ENCODE measurements around the gene PBX3.
A peak's percentile ranks its signal among the peaks of the same experiment; 100 is the strongest.

Gene PBX3

DNA sequence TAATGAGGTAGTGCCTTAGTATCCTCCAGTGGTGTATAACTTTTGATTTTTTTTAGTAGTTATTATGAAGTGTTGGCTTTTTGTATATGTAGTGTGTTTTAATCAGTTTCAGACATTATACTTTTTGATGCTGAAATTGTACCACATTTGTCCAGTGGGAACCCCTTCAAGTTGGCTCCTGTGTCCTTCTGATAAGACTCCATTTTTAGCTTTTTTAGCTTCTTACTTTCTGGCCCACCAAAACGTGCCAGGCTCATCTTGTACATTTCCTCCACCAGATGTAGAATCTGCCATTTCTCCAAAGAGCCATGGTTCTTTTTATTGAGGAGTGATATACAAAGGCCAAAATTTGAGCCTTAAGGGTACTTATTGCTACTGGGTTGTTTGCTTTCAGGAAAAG, 84.4 kb downstream of the PBX3 start:
- peak; percentile 11 to 38 for DNase-seq
- TF ChIP-seq POLR2A (IDR thresholded peaks at IDR 0.05; ENCODE audit: low read length) (no peak), GATA1 (IDR thresholded peaks at IDR 0.05; ENCODE audit: low read depth, low read length) (no peak)

DNA sequence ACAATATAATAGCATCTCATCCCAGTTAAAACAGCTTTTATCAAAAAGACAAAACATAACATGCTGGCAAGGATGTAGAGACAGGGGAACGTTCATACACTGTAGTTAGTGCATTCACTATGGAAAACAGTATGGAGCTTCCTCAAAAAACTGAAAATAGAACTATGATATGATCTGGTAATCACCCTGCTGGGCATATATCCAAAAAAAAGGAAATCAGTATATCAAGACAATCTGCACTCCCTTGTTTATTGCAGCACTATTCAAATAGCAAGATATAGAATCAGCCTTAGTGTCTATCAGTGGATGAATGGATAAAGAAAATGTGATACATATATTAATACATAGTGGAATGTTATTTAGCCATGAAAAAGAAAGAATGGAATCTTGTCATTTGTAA, 88.5 kb downstream of the PBX3 start:
- TF ChIP-seq POLR2A (IDR thresholded peaks at IDR 0.05; ENCODE audit: low read length) (no peak), GATA1 (IDR thresholded peaks at IDR 0.05; ENCODE audit: low read depth, low read length) (no peak)
- DNase-seq, result no peak

DNA sequence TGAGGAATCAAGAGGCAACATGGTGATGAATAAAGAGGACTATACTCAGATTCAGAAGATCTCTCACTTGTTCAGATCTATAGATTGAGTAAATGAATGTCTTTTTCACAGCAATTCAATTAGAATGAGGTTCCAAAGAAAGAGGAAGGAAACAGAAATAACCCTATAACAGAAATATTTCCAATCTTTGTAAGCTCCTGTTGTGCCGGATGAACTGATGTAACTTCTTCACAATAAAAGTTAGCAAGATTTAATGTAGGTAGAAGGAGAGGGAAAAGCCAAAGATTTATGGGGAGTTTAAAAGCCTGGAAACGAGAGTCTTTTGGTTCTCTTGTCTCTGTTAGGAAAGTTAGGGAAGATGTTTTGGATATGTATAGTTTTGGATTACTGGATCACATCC, 92.1 kb downstream of the PBX3 start:
- no peak for TF ChIP-seq GATA1 (IDR thresholded peaks at IDR 0.05; ENCODE audit: low read depth, low read length)
- no peak for TF ChIP-seq POLR2A (IDR thresholded peaks at IDR 0.05; ENCODE audit: low read length)
- no peak for DNase-seq

DNA sequence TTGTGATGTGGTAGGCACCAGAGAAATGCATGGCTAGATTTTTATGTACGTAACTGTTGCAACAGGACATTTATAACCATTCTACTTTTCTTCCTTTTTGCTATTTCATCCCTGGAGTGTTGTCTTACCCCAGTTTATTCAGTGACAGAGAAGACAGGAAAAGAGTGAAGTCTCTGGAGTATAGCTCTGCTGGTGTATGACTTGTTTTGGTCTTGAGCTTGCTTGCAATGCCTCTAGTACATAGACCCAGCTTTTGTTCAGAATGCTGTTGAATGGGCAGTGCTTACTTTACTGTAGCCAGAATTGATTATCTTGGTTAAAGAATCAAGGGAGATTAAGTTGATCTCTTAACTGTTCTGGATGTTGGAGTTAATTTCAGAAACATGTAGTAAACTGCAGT, 94.3 kb downstream of the PBX3 start:
- TF ChIP-seq GATA1 (IDR thresholded peaks at IDR 0.05; ENCODE audit: low read depth, low read length) (no peak), POLR2A (IDR thresholded peaks at IDR 0.05; ENCODE audit: low read length) (no peak)
- DNase-seq, result no peak

DNA sequence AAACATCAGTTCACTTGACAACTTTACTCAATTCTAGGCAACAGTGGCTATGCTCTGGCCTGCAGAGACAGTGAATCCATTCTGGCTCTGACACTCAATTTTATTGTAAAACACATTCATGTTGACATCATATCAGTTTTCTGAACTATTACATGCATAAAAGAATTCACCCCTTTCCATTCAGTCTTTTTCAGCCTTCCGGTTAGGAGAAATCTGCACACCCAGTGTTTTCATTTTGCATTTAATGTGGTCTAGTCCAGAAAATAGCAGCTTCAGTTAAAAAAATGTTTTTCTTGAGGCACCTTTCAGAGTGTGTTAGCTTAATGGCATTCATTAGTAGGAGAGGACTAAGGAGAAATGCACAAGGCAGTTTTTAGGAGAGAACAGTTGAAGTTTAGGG, 95.1 kb downstream of the PBX3 start:
- TF ChIP-seq GATA1 (IDR thresholded peaks at IDR 0.05; ENCODE audit: low read depth, low read length) (no peak), POLR2A (IDR thresholded peaks at IDR 0.05; ENCODE audit: low read length) (no peak)
- no peak for DNase-seq

DNA sequence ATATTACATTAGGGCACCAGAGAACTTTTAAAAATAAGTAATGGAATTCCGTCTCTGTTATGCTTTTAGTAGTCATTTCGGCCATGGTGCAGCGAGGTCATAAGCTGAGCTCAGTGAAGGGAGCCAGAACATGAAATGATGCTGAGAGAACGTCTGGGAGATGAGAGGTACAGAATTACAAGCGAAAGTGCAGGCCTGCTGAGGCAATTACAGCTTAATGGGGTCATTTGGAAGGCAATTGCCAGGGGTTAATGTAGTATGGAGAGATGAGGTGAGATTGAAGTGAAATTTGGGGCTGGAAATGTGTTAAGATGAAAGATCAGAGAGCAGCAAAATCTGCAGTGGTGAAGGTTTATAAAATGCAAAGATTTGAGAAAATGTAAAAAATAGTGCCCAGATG, 96.5 kb downstream of the PBX3 start:
- no peak for DNase-seq

DNA sequence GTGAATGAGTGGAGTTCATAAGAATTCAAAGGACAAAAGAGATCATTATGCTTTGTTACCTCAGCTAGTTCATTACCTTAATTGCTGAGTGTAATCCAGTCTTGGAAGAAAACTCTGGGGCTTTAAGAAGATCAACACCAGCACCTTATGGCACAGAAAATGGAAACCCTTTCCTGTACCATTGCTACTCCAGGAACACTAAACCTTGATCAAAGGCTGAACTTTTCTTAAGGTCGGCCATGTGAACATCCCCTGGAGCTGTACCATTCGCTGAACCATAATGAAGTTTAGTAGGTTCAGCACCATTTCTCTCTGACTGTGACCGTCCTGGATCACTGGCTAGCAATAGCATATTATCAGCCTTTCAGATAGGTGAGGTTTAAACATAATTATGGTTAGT, 97.4 kb downstream of the PBX3 start:
- TF ChIP-seq POLR2A (IDR thresholded peaks at IDR 0.05; ENCODE audit: low read length) (no peak), GATA1 (IDR thresholded peaks at IDR 0.05; ENCODE audit: low read depth, low read length) (no peak)
- no peak for DNase-seq

More for the DNA sequence above, 96.5 kb downstream of the PBX3 start:
- TF ChIP-seq GATA1 (IDR thresholded peaks at IDR 0.05; ENCODE audit: low read depth, low read length) (no peak), POLR2A (IDR thresholded peaks at IDR 0.05; ENCODE audit: low read length) (no peak)

DNA sequence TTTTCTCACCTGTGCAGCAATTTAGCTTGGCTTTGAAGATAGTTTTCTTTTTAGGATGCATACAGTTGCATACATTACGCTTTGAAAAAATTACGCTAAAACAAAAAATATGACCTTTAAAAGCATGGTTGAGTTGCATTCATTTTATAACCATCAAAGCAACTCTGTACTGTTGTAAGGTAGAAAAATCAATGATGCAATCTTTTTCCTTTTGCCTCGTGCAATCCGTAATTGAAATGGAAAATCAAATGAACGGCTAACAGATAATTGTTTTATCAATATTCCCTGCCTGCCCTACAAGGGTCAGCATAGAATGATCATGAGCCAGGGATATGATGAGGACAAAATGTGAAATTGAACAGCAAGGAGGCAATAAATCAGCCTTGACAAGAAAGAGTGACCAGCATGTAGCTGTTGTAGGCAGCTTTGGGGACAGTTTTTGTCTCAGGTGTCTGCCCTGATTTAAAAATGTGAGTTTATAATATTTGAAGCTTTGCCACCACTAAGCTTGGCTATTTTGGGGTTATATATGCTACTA, 98.2 kb downstream of the PBX3 start:
- DNase-seq, result no peak

DNA sequence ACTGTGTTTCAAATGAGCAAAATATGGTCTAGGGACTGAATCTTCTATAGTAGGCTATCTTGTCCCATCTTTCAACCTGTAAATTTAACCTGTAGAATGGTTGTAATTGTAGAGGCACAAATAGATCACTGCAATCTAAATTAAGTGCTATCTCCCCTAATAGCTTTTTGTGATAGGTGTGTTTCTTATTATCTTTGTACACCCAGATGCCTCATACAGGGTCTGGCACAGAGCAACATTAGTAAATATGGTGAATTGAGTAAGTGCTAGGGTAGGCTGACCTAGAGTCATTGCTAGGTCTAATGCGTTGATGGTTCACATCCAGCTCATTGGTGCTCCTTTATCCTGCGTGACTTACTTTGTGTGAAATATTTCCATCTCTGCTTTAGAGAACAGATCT, 100.6 kb downstream of the PBX3 start:
- TF ChIP-seq POLR2A (IDR thresholded peaks at IDR 0.05; ENCODE audit: low read length), result no peak
- TF ChIP-seq GATA1 (IDR thresholded peaks at IDR 0.05; ENCODE audit: low read depth, low read length), result no peak
- DNase-seq, result no peak

More for the DNA sequence above, 98.2 kb downstream of the PBX3 start:
- TF ChIP-seq POLR2A (IDR thresholded peaks at IDR 0.05; ENCODE audit: low read length) (no peak), GATA1 (IDR thresholded peaks at IDR 0.05; ENCODE audit: low read depth, low read length) (no peak)

DNA sequence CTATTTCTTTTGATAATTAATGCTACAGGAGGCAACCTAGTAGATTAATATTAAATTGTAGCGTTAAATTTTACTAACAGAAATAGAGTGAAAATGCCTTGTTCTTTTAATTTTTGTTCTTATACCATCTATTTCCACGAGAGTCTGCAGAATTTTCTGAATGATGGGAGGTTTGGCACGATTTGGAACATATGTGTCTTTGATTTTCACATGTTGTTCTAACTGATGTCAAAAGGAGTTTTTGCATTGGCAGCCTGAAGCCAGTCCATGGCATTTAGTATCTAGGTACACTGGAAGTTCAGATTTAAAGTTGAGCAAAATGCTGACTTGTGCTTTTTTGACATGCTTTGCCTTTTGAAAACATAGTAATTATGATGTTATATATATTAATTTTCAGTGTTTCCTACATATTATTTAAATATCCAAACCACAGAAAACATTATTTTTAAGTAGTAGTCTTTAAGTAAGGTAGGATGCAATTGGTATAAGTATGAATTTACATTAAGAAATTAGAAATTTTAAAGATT, 103.0 kb downstream of the PBX3 start:
- TF ChIP-seq GATA1 (IDR thresholded peaks at IDR 0.05; ENCODE audit: low read depth, low read length), result no peak
- TF ChIP-seq POLR2A (IDR thresholded peaks at IDR 0.05; ENCODE audit: low read length), result no peak

DNA sequence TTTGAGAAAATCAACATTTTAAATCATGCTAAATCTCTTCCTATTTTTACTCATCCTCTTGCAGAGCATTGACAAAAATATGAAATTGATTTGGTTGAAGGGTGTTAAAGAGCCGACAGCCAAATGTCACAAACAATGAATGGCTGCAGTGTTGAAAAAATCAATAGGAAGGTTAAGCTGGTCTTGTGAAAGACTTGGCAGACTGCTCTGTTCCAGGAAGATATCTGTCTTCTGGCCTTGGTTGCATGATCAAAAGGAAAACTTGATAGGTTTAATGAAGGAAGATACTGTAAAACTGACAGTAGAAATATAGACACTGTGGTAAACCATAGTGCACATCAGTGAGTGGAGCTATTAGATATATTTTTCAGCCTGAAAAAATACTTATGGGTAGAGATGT, 103.6 kb downstream of the PBX3 start:
- no peak for DNase-seq
- TF ChIP-seq POLR2A (IDR thresholded peaks at IDR 0.05; ENCODE audit: low read length) (no peak), GATA1 (IDR thresholded peaks at IDR 0.05; ENCODE audit: low read depth, low read length) (no peak)

More for the DNA sequence above, 103.0 kb downstream of the PBX3 start:
- DNase-seq, result no peak

DNA sequence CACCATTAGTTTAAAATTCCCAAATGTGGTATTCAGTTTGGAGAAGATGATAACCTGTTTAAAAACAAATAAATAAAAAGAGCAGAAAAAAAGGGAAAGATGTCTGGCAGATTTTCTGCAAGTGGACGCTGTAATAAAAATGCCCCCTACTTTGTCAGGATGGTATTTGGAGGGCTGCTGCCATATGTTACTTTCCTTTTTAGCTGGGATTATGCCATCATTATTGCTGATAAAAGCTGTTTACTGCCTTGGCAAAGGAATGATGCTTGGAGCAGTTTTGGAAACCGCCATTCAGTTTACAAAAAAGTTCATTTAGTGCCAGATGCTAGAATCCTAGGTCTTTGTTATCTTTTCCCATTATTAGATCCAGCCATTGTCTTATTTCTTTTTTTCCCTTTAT, 104.8 kb downstream of the PBX3 start:
- DNase-seq, result no peak
- TF ChIP-seq POLR2A (IDR thresholded peaks at IDR 0.05; ENCODE audit: low read length) (no peak), GATA1 (IDR thresholded peaks at IDR 0.05; ENCODE audit: low read depth, low read length) (no peak)

DNA sequence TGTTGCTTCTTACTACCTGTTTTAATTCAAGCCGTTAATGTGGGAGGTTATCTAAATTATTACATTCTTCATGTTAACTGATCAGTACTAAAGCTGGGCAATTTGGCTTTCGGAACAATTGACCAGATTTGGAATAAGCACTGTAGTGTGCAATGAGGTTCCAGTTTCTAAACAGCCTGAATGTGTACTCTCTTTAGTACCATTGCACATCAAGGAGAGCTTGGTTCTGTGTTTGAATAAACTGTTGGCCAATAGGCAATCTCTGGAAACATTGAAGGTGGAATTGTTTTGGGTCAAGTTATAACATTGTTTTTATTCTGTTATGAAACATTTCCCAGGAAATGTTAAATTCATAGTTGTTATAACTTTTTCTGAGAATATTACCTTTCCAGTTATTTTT, 105.2 kb downstream of the PBX3 start:
- no peak for DNase-seq
- TF ChIP-seq POLR2A (IDR thresholded peaks at IDR 0.05; ENCODE audit: low read length) (no peak), GATA1 (IDR thresholded peaks at IDR 0.05; ENCODE audit: low read depth, low read length) (no peak)

DNA sequence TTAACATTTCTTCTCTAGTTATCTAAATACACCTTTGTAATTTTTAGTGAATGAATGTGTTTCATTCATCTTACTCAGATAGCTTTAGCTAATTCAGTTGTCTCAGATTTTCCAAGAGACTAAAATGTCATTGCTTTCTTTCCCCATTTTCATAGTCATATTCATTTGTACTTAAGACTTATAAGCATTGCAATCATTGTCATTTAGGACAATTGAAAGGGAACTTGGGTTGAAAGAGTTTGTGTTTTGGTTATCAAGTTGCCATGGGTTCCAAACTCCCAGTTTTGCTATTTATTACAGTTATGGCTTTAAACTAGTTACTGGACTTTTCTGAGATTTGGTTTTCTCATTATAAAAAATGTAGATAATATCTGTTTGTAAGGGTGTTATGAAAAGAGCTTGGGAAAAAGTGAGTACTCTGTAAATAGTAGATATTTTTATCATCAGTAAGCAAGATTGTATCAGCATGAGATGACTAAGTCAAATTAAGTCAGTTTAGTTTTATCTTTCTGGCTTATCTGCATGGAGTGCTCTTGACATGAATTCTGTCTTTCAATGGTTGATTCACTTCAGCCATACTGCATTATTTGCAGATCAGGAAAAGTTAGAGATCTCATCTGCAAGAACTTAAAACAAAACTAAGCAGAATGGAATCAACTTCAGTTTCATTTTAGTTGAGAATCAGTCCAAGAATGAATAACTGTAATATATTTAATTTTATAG, 107.5 kb downstream of the PBX3 start:
- peak in 1 of 2 experiments; percentile 39 for DNase-seq
- TF ChIP-seq GATA1 (IDR thresholded peaks at IDR 0.05; ENCODE audit: low read depth, low read length), result no peak
- TF ChIP-seq POLR2A (IDR thresholded peaks at IDR 0.05; ENCODE audit: low read length), result no peak

DNA sequence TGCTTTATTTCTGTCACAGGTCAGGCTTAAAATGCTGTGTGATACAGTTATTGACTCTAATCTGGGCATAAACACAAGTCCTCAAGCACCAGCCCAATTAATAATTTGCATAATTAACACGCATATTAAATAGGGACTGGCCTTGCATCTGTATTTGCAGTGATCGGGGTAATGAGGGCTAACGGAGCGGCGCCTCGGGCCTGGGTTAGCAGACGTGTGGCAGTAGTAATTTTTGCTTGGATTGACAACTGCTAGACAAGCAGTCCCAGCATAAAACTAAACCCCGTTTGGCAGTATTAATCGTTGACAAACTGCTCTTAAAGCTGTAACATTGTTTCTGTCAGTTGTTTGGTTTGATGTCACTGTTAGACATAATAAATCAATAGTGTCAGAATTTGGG, 109.2 kb downstream of the PBX3 start:
- no peak for DNase-seq
- TF ChIP-seq POLR2A (IDR thresholded peaks at IDR 0.05; ENCODE audit: low read length), result no peak
- TF ChIP-seq GATA1 (IDR thresholded peaks at IDR 0.05; ENCODE audit: low read depth, low read length), result no peak
